ENCODE measurements around the gene CREBZF. TPM values are rescaled to one million over a fixed set of nuclear protein-coding genes. Genes with fewer than 3 reads are reported as not detected.
A peak's percentile ranks its signal among the peaks of the same experiment; 100 is the strongest.

CREBZF gene
- total RNA-seq, 5 donors from 2014 or later (not counting 1 experiment from before 2014, with no cell fraction given): 58.8 to 93.6 (median 86.5) TPM

DNA sequence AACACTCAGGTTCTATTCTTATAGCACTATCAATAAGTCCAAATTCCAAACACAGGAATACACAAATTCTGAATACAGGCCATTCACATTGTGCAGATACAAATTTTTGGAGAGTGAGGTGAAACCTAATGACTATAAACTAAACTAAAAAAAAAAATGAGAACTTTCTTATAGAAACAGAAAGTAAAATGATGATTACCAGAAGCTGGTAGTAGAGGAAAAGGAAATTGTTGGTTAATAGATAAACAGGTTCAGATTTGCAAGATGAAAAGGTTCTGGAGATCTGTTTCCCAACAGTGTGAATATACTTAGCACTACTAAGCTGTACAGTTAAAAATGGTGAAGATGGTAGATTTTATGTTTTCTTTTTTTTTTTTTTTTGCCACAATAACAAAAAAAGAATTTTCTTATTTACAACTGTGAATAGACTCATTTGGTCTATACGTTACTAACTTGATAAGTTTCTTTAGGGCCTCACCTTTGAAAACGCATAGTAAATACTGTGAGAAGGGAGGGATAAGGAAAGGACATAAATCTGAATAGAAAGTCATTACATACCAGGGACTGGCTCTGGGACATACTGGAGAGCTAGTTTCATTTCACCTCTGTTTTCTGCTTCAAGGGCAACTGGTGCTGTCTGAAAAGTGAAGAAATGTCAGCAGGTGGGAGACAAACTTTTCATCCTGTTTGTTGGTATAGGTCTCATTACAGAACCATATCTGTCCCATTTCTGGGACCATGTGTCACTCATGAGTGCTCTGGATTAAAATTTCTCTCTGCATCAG lies 35.2 kb upstream of the CREBZF start:
- peak overlapping the region; percentile 56 for H3K27ac ChIP-seq (ENCODE audit: low read length)
- no CpG with 5 or more reads among the region's 2 CpGs for WGBS (ENCODE audit: insufficient coverage)

DNA sequence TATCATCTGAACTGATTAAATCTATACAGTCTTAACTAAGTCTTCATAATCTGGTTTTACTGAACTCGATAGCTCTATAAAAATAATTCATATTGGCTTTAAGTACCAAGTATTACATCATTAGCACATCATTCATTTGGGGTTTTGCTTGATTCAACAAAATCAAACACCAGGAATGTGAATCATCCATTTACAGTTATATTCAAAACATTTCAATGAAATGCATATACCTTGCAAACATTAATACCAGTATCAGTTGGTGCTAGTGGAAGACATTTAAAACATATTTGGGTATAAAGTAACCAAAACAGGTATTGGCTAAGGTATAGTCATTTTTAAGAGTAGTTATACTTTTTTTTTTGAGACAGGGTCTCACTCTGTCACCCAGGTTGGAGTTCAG lies 33.3 kb upstream of the CREBZF start:
- Histone ChIP-seq H3K4me1 (ENCODE audit: control insufficient read depth in 1 of 2, extremely low read depth in 1 of 2, insufficient read depth in 2 of 2, low read length in 2 of 2) (peaks cover 4 to 10% of the 10 kb centered on the region in 2 experiments), H3K4me3 (ENCODE audit: control insufficient read depth in 1 of 2, extremely low read depth in 1 of 2, low read length in 1 of 2) (no peak overlapping the region), H3K36me3 (ENCODE audit: control insufficient read depth in 2 of 2, extremely low read depth in 1 of 2, insufficient read depth in 1 of 2, low read length in 1 of 2) (peaks cover 0 to 2% of the 10 kb centered on the region in 2 donors), H3K9me3 (no peaks in the 10 kb centered on the region), H3K27me3 (replicated peaks in 1 of 2; ENCODE audit: control insufficient read depth in 2 of 2, extremely low read depth in 1 of 2, insufficient read depth in 2 of 2, low read length in 1 of 2) (no peaks in the 10 kb centered on the region), H3K27ac (ENCODE audit: low read length) (no peak overlapping the region)
- CTCF ChIA-PET: interaction anchor here (0.5 to 1.3 kb wide), 4 partner anchors 11 to 603 kb away, joined by 3 to 9 read pairs (median 5); partner anchors contain the start of gene CCDC83 (in 1 of the 2)
- Mint-ChIP-seq H3K27me3 (no peaks in the 10 kb centered on the region), H3K36me3 (peaks cover 25% of the 10 kb centered on the region), H3K27ac (peak overlapping the region in 1 of 2 donors; percentile 76), H3K4me1 (peaks cover 22 to 38% (median 34%) of the 10 kb centered on the region in 3 donors), H3K9me3 (no peaks in the 10 kb centered on the region), H3K4me3 (no peak overlapping the region)
- ATAC-seq (replicated peaks in 1 of 4) (no peak), DNase-seq (no peak)
- POLR2A ChIA-PET: no interaction called here
- no CpG with 5 or more reads among the region's 1 CpG for WGBS (ENCODE audit: insufficient coverage)

More for the DNA sequence above, 35.2 kb upstream of the CREBZF start:
- peaks cover 4 to 10% of the 10 kb centered on the region in 2 experiments for H3K4me1 ChIP-seq (ENCODE audit: control insufficient read depth in 1 of 2, extremely low read depth in 1 of 2, insufficient read depth in 2 of 2, low read length in 2 of 2)
- Mint-ChIP-seq H3K27me3 (no peaks in the 10 kb centered on the region), H3K9me3 (no peaks in the 10 kb centered on the region), H3K4me3 (peak overlapping the region; percentile 35 to 52 (median 48)), H3K27ac (peak overlapping the region; percentile 50 to 82), H3K4me1 (peaks cover 22 to 33% (median 33%) of the 10 kb centered on the region in 3 donors), H3K36me3 (peaks cover 28% of the 10 kb centered on the region)
- no peaks in the 10 kb centered on the region for H3K36me3 ChIP-seq (ENCODE audit: control insufficient read depth in 2 of 2, extremely low read depth in 1 of 2, insufficient read depth in 1 of 2, low read length in 1 of 2)
- POLR2A ChIA-PET: interaction anchor here in 1 of 2 donors (0.6 to 1.0 kb wide), 4 partner anchors 12 to 1340 kb away, joined by 3 to 10 read pairs (median 4); no protein-coding TSS in a partner anchor
- CTCF ChIA-PET: interaction anchor here (0.6 to 1.3 kb wide), 7 partner anchors 37 to 369 kb away, joined by 3 to 8 read pairs (median 5); partner anchors contain the start of genes CCDC83 (in 1 of the 2) and PICALM (in 1 of the 2)
- no peaks in the 10 kb centered on the region for H3K27me3 ChIP-seq (replicated peaks in 1 of 2; ENCODE audit: control insufficient read depth in 2 of 2, extremely low read depth in 1 of 2, insufficient read depth in 2 of 2, low read length in 1 of 2)
- DNase-seq (peak in 1 of 35 experiments; percentile 32), ATAC-seq (replicated peaks in 1 of 4) (peak in 3 of 4 experiments; percentile 41 to 84 (median 48))
- no peak overlapping the region for H3K4me3 ChIP-seq (ENCODE audit: control insufficient read depth in 1 of 2, extremely low read depth in 1 of 2, low read length in 1 of 2)
- H3K9me3 ChIP-seq: no peaks in the 10 kb centered on the region

- Mint-ChIP-seq H3K27ac (peak overlapping the region; percentile 8 to 31), H3K9me3 (no peaks in the 10 kb centered on the region), H3K4me1 (peaks cover 22 to 38% (median 33%) of the 10 kb centered on the region in 3 donors), H3K36me3 (peaks cover 24% of the 10 kb centered on the region), H3K4me3 (no peak overlapping the region), H3K27me3 (no peaks in the 10 kb centered on the region)
- Histone ChIP-seq H3K36me3 (ENCODE audit: control insufficient read depth in 2 of 2, extremely low read depth in 1 of 2, insufficient read depth in 1 of 2, low read length in 1 of 2) (peaks cover 0 to 2% of the 10 kb centered on the region in 2 donors), H3K9me3 (no peaks in the 10 kb centered on the region), H3K27me3 (replicated peaks in 1 of 2; ENCODE audit: control insufficient read depth in 2 of 2, extremely low read depth in 1 of 2, insufficient read depth in 2 of 2, low read length in 1 of 2) (no peaks in the 10 kb centered on the region), H3K4me3 (ENCODE audit: control insufficient read depth in 1 of 2, extremely low read depth in 1 of 2, low read length in 1 of 2) (no peak overlapping the region), H3K4me1 (ENCODE audit: control insufficient read depth in 1 of 2, extremely low read depth in 1 of 2, insufficient read depth in 2 of 2, low read length in 2 of 2) (peaks cover 4 to 10% of the 10 kb centered on the region in 2 experiments), H3K27ac (ENCODE audit: low read length) (no peak overlapping the region)
- ATAC-seq (replicated peaks in 1 of 4) (no peak), DNase-seq (no peak)
- WGBS (ENCODE audit: insufficient coverage): no CpG with 5 or more reads among the region's 2 CpGs
- ChIA-PET POLR2A (no interaction called here), CTCF (interaction anchor here in 1 of 2 donors (0.5 to 1.3 kb wide), 3 partner anchors 77 to 603 kb away, joined by 4 to 9 read pairs (median 6); partner anchors contain the start of gene CCDC83)
Measured at GRCh38 chr11:85697747-85698146, 32.8 kb upstream of the CREBZF start.

DNA sequence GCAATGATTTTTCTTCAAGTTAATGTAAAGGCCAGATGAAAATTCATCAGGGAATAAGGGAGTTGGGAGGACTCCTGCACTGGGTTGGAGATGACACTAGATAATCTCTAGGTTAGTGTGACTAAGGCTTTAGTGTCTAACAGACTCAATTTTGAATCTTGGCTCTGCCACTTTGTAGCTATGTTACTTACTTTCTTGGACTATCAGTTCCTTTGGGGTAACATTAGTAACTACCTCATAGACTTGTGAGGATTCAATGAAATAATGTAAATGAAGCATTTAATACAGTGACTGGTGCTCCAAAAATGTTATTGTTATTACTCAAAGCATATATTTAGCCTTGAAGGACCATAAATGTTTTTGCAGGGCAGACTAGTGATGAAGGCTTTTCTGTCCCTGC lies 30.6 kb upstream of the CREBZF start:
- no peak overlapping the region for H3K27ac ChIP-seq (ENCODE audit: low read length)
- Mint-ChIP-seq H3K36me3 (peaks cover 25% of the 10 kb centered on the region), H3K27ac (no peak overlapping the region), H3K9me3 (no peaks in the 10 kb centered on the region), H3K27me3 (no peaks in the 10 kb centered on the region), H3K4me1 (peaks cover 19 to 33% (median 28%) of the 10 kb centered on the region in 3 donors), H3K4me3 (no peak overlapping the region)
- ATAC-seq (replicated peaks in 1 of 4) (no peak), DNase-seq (no peak)
- no peaks in the 10 kb centered on the region for H3K27me3 ChIP-seq (replicated peaks in 1 of 2; ENCODE audit: control insufficient read depth in 2 of 2, extremely low read depth in 1 of 2, insufficient read depth in 2 of 2, low read length in 1 of 2)
- H3K4me1 ChIP-seq (ENCODE audit: control insufficient read depth in 1 of 2, extremely low read depth in 1 of 2, insufficient read depth in 2 of 2, low read length in 2 of 2): peaks cover 4 to 7% of the 10 kb centered on the region in 2 experiments
- no peaks in the 10 kb centered on the region for H3K9me3 ChIP-seq
- POLR2A ChIA-PET: interaction anchor here (0.9 to 1.4 kb wide), 2 partner anchors 54 to 128 kb away, joined by 4 to 6 read pairs; no protein-coding TSS in a partner anchor
- CTCF ChIA-PET: interaction anchor here (0.6 to 2.1 kb wide), 12 partner anchors 11 to 506 kb away, joined by 3 to 7 read pairs (median 4); partner anchors contain the start of gene CCDC83 (in 2 of the 2)
- H3K36me3 ChIP-seq (ENCODE audit: control insufficient read depth in 2 of 2, extremely low read depth in 1 of 2, insufficient read depth in 1 of 2, low read length in 1 of 2): peaks cover 0 to 2% of the 10 kb centered on the region in 2 donors
- no peak overlapping the region for H3K4me3 ChIP-seq (ENCODE audit: control insufficient read depth in 1 of 2, extremely low read depth in 1 of 2, low read length in 1 of 2)

DNA sequence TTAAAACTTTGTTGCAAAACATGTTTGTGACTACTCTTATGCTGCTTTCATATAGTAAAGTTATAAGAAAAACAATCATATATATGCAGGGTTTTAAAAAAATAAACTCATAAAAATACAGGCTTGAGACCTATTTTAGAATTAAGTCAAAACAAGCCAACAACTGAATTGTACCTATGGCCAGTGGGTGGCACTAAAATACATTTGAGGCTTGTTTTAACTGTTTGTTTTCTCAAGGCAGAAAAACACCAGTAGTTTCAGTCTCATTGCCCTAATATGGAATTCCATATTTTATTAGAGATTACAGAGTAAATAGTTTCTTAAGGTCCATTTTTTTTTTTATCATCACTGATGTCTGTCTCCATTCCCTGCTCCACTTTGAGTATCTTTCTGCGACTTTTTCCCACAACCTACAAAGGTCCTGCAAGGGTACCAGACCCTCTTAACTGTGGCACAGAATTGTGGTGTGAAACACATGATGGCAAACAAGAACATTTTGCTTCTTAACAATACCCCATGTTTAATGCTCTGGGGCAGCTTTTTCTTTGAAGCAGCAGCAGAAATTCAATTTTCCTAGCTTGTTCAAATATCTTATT lies 29.6 kb upstream of the CREBZF start:
- ChIA-PET POLR2A (interaction anchor here in 1 of 2 donors (0.9 kb wide), 1 partner anchor 129 kb away, joined by 6 read pairs; no protein-coding TSS in a partner anchor), CTCF (interaction anchor here (0.6 to 2.8 kb wide), 10 partner anchors 13 to 507 kb away, joined by 3 to 13 read pairs (median 4); partner anchors contain the start of gene CCDC83 (in 2 of the 2))
- Histone ChIP-seq H3K27me3 (replicated peaks in 1 of 2; ENCODE audit: control insufficient read depth in 2 of 2, extremely low read depth in 1 of 2, insufficient read depth in 2 of 2, low read length in 1 of 2) (no peaks in the 10 kb centered on the region), H3K36me3 (ENCODE audit: control insufficient read depth in 2 of 2, extremely low read depth in 1 of 2, insufficient read depth in 1 of 2, low read length in 1 of 2) (peaks cover 0 to 2% of the 10 kb centered on the region in 2 donors), H3K9me3 (no peaks in the 10 kb centered on the region), H3K4me3 (ENCODE audit: control insufficient read depth in 1 of 2, extremely low read depth in 1 of 2, low read length in 1 of 2) (no peak overlapping the region), H3K4me1 (ENCODE audit: control insufficient read depth in 1 of 2, extremely low read depth in 1 of 2, insufficient read depth in 2 of 2, low read length in 2 of 2) (peaks cover 0 to 2% of the 10 kb centered on the region in 2 experiments), H3K27ac (ENCODE audit: low read length) (no peak overlapping the region)
- DNase-seq (peak in 18 of 35 experiments; percentile 5 to 67 (median 19)), ATAC-seq (replicated peaks in 1 of 4) (peak in 1 of 4 experiments; percentile 59)
- H3K36me3 Mint-ChIP-seq: peaks cover 26% of the 10 kb centered on the region
- H3K9me3 Mint-ChIP-seq: no peaks in the 10 kb centered on the region
- H3K4me1 Mint-ChIP-seq: peaks cover 8 to 22% (median 18%) of the 10 kb centered on the region in 3 donors
- H3K4me3 Mint-ChIP-seq: no peak overlapping the region
- H3K27me3 Mint-ChIP-seq: no peaks in the 10 kb centered on the region
- no peak overlapping the region for H3K27ac Mint-ChIP-seq
- WGBS (ENCODE audit: insufficient coverage): 100% methylated on average over 1 of the region's 1 CpG
